ENCODE measurements around the gene CDK5RAP2.
A peak's percentile ranks its signal among the peaks of the same experiment; 100 is the strongest.
"Not testable (repeated sequence)": the region's sequence is repeated elsewhere in the genome, so short reads cannot be mapped to it uniquely, and the experiment has no call there.

Gene CDK5RAP2
- total RNA-seq = 63.8 to 255 (median 143) reads per million in 9 experiments

GRCh38 chr9:120580051-120580896, at the start of gene CDK5RAP2:
TSS of gene CDK5RAP2 (minus strand) at chr9:120580167. CDS start at chr9:120579978, 189 bp downstream.
- DNase-seq (peak; percentile 87 to 88 (median 88)), ATAC-seq (replicated peaks) (peak; percentile 97)
- Mint-ChIP-seq H3K27ac (peak within 1 kb of the TSS; percentile 97 to 98), H3K4me1 (ENCODE audit: low read depth in 2 of 2) (peaks cover 28 to 38% of the 10 kb centered on the region in 2 donors), H3K9me3 (no peaks in the 10 kb centered on the region), H3K27me3 (no peaks in the 10 kb centered on the region), H3K4me3 (peak within 1 kb of the TSS; percentile 94 to 97), H3K36me3 (ENCODE audit: insufficient read depth) (peaks cover 4% of the 10 kb centered on the region)

GRCh38 chr9:120628925-120629497, 49.0 kb upstream of the CDK5RAP2 start:
- ATAC-seq (replicated peaks); H3K36me3 Mint-ChIP-seq (ENCODE audit: insufficient read depth); H3K4me3 Mint-ChIP-seq; H3K9me3 Mint-ChIP-seq; DNase-seq; H3K27ac Mint-ChIP-seq; H3K27me3 Mint-ChIP-seq; H3K4me1 Mint-ChIP-seq (ENCODE audit: low read depth in 2 of 2): not testable (repeated sequence)

GRCh38 chr9:120628207-120628924, 48.4 kb upstream of the CDK5RAP2 start:
- ATAC-seq (replicated peaks) = no peak
- DNase-seq = no peak
- H3K4me1 Mint-ChIP-seq (ENCODE audit: low read depth in 2 of 2) = no peaks in the 10 kb centered on the region
- no peak overlapping the region for H3K27ac Mint-ChIP-seq
- no peaks in the 10 kb centered on the region for H3K27me3 Mint-ChIP-seq
- H3K36me3 Mint-ChIP-seq (ENCODE audit: insufficient read depth) = peaks cover 4% of the 10 kb centered on the region
- H3K9me3 Mint-ChIP-seq = no peaks in the 10 kb centered on the region
- H3K4me3 Mint-ChIP-seq = no peak overlapping the region

- Mint-ChIP-seq H3K27ac (no peak overlapping the region), H3K36me3 (ENCODE audit: insufficient read depth) (peaks cover 4% of the 10 kb centered on the region)
- ATAC-seq (replicated peaks) = no peak
Observed at GRCh38 chr9:120627073-120627472, 47.1 kb upstream of the CDK5RAP2 start.

GRCh38 chr9:120626512-120626911, 46.5 kb upstream of the CDK5RAP2 start:
- ATAC-seq (replicated peaks) = no peak

More at GRCh38 chr9:120627073-120627472, 47.1 kb upstream of the CDK5RAP2 start:
- H3K4me3 Mint-ChIP-seq = no peak overlapping the region
- H3K27me3 Mint-ChIP-seq = no peaks in the 10 kb centered on the region
- no peaks in the 10 kb centered on the region for H3K4me1 Mint-ChIP-seq (ENCODE audit: low read depth in 2 of 2)
- no peaks in the 10 kb centered on the region for H3K9me3 Mint-ChIP-seq
- no peak for DNase-seq

GRCh38 chr9:120625222-120625621, 45.3 kb upstream of the CDK5RAP2 start:
- no peak for ATAC-seq (replicated peaks)
- H3K4me3 Mint-ChIP-seq = no peak overlapping the region
- H3K27me3 Mint-ChIP-seq = no peaks in the 10 kb centered on the region

More at GRCh38 chr9:120626512-120626911, 46.5 kb upstream of the CDK5RAP2 start:
- no peaks in the 10 kb centered on the region for H3K27me3 Mint-ChIP-seq
- H3K36me3 Mint-ChIP-seq (ENCODE audit: insufficient read depth) = peaks cover 4% of the 10 kb centered on the region
- H3K9me3 Mint-ChIP-seq = no peaks in the 10 kb centered on the region
- H3K4me3 Mint-ChIP-seq = no peak overlapping the region
- H3K4me1 Mint-ChIP-seq (ENCODE audit: low read depth in 2 of 2) = no peaks in the 10 kb centered on the region
- DNase-seq = no peak
- H3K27ac Mint-ChIP-seq = no peak overlapping the region

GRCh38 chr9:120622790-120623189, 42.8 kb upstream of the CDK5RAP2 start:
- no peak for ATAC-seq (replicated peaks)
- no peaks in the 10 kb centered on the region for H3K9me3 Mint-ChIP-seq

More at GRCh38 chr9:120625222-120625621, 45.3 kb upstream of the CDK5RAP2 start:
- H3K36me3 Mint-ChIP-seq (ENCODE audit: insufficient read depth) = peaks cover 4% of the 10 kb centered on the region
- DNase-seq = no peak
- H3K27ac Mint-ChIP-seq = peak overlapping the region in 1 of 2 donors; percentile 62
- H3K9me3 Mint-ChIP-seq = no peaks in the 10 kb centered on the region
- peaks cover 0 to 1% of the 10 kb centered on the region in 2 donors for H3K4me1 Mint-ChIP-seq (ENCODE audit: low read depth in 2 of 2)

GRCh38 chr9:120621941-120622340, 42.0 kb upstream of the CDK5RAP2 start:
- ATAC-seq (replicated peaks) (no peak), DNase-seq (no peak)
- Mint-ChIP-seq H3K4me1 (ENCODE audit: low read depth in 2 of 2) (peaks cover 0 to 6% of the 10 kb centered on the region in 2 donors), H3K36me3 (ENCODE audit: insufficient read depth) (peaks cover 4% of the 10 kb centered on the region), H3K4me3 (no peak overlapping the region), H3K27ac (peak overlapping the region in 1 of 2 donors; percentile 57), H3K27me3 (no peaks in the 10 kb centered on the region), H3K9me3 (no peaks in the 10 kb centered on the region)

More at GRCh38 chr9:120622790-120623189, 42.8 kb upstream of the CDK5RAP2 start:
- H3K36me3 Mint-ChIP-seq (ENCODE audit: insufficient read depth) = peaks cover 4% of the 10 kb centered on the region
- H3K27me3 Mint-ChIP-seq = no peaks in the 10 kb centered on the region
- peaks cover 0 to 6% of the 10 kb centered on the region in 2 donors for H3K4me1 Mint-ChIP-seq (ENCODE audit: low read depth in 2 of 2)
- H3K27ac Mint-ChIP-seq = no peak overlapping the region
- DNase-seq = no peak
- H3K4me3 Mint-ChIP-seq = no peak overlapping the region

GRCh38 chr9:120619751-120620655, 40.0 kb upstream of the CDK5RAP2 start:
- Mint-ChIP-seq H3K4me3 (no peak overlapping the region), H3K27me3 (no peaks in the 10 kb centered on the region), H3K27ac (no peak overlapping the region), H3K36me3 (ENCODE audit: insufficient read depth) (no peaks in the 10 kb centered on the region), H3K4me1 (ENCODE audit: low read depth in 2 of 2) (peaks cover 0 to 6% of the 10 kb centered on the region in 2 donors), H3K9me3 (no peaks in the 10 kb centered on the region)
- peak; percentile 90 for ATAC-seq (replicated peaks)
- peak; percentile 44 to 55 (median 44) for DNase-seq

GRCh38 chr9:120616966-120617935, 37.3 kb upstream of the CDK5RAP2 start:
- Mint-ChIP-seq H3K27ac (peak overlapping the region in 1 of 2 donors; percentile 3), H3K4me1 (ENCODE audit: low read depth in 2 of 2) (peaks cover 0 to 6% of the 10 kb centered on the region in 2 donors), H3K9me3 (no peaks in the 10 kb centered on the region), H3K4me3 (no peak overlapping the region), H3K27me3 (no peaks in the 10 kb centered on the region), H3K36me3 (ENCODE audit: insufficient read depth) (peaks cover 3% of the 10 kb centered on the region)
- no peak for DNase-seq
- ATAC-seq (replicated peaks) = no peak

GRCh38 chr9:120612218-120612617, 32.3 kb upstream of the CDK5RAP2 start:
- ATAC-seq (replicated peaks) (no peak), DNase-seq (no peak)
- Mint-ChIP-seq H3K9me3 (no peaks in the 10 kb centered on the region), H3K27me3 (no peaks in the 10 kb centered on the region), H3K36me3 (ENCODE audit: insufficient read depth) (peaks cover 3% of the 10 kb centered on the region), H3K4me1 (ENCODE audit: low read depth in 2 of 2) (no peaks in the 10 kb centered on the region), H3K4me3 (no peak overlapping the region), H3K27ac (no peak overlapping the region)

GRCh38 chr9:120611690-120612068, 31.7 kb upstream of the CDK5RAP2 start:
- peaks cover 3% of the 10 kb centered on the region for H3K36me3 Mint-ChIP-seq (ENCODE audit: insufficient read depth)
- H3K9me3 Mint-ChIP-seq = no peaks in the 10 kb centered on the region
- no peak overlapping the region for H3K4me3 Mint-ChIP-seq
- no peak overlapping the region for H3K27ac Mint-ChIP-seq
- H3K4me1 Mint-ChIP-seq (ENCODE audit: low read depth in 2 of 2) = no peaks in the 10 kb centered on the region
- no peak for DNase-seq
- ATAC-seq (replicated peaks) = no peak
- no peaks in the 10 kb centered on the region for H3K27me3 Mint-ChIP-seq
